ENCODE results near the gene TMEM243.

TMEM243 gene

GRCh38 chr7:87159538-87159937 is 60.0 kb downstream of the TMEM243 start:
- TF ChIP-seq CTCF (IDR thresholded peaks at IDR 0.05; ENCODE audit: insufficient read depth, low read length, poor library complexity, severe bottlenecking) = no peak
- Histone ChIP-seq H3K36me3 (ENCODE audit: control insufficient read depth, insufficient read depth, low read length) (no peaks in the 10 kb centered on the region; the same call in 1 of the 2 replicates), H3K27me3 (replicated peaks; ENCODE audit: control insufficient read depth, insufficient read depth, low read length) (no peaks in the 10 kb centered on the region), H3K4me3 (replicated peaks; ENCODE audit: low read depth, low read length) (no peak overlapping the region)
- DNase-seq (ENCODE audit: extremely low read depth, insufficient read length) = peak; percentile 29

- no peak for TF ChIP-seq CTCF (IDR thresholded peaks at IDR 0.05; ENCODE audit: insufficient read depth, low read length, poor library complexity, severe bottlenecking)
- H3K36me3 ChIP-seq (ENCODE audit: control insufficient read depth, insufficient read depth, low read length) = no peaks in the 10 kb centered on the region
- H3K27me3 ChIP-seq (replicated peaks; ENCODE audit: control insufficient read depth, insufficient read depth, low read length) = no peaks in the 10 kb centered on the region
- no peak overlapping the region; the same call in 1 of the 2 replicates for H3K4me3 ChIP-seq (replicated peaks; ENCODE audit: low read depth, low read length)
- no peak for DNase-seq (ENCODE audit: extremely low read depth, insufficient read length)
Measured at GRCh38 chr7:87156709-87157108, 62.8 kb downstream of the TMEM243 start.

- Histone ChIP-seq H3K36me3 (ENCODE audit: control insufficient read depth, insufficient read depth, low read length) (no peaks in the 10 kb centered on the region), H3K4me3 (replicated peaks; ENCODE audit: low read depth, low read length) (peak overlapping the region; percentile 87), H3K27me3 (replicated peaks; ENCODE audit: control insufficient read depth, insufficient read depth, low read length) (no peaks in the 10 kb centered on the region)
- DNase-seq (ENCODE audit: extremely low read depth, insufficient read length) = no peak
- no peak for TF ChIP-seq CTCF (IDR thresholded peaks at IDR 0.05; ENCODE audit: insufficient read depth, low read length, poor library complexity, severe bottlenecking)
Measured at GRCh38 chr7:87155788-87156187, 63.7 kb downstream of the TMEM243 start.

GRCh38 chr7:87154569-87154968 is 65.0 kb downstream of the TMEM243 start:
- no peak for TF ChIP-seq CTCF (IDR thresholded peaks at IDR 0.05; ENCODE audit: insufficient read depth, low read length, poor library complexity, severe bottlenecking)
- DNase-seq (ENCODE audit: extremely low read depth, insufficient read length) = no peak
- Histone ChIP-seq H3K4me3 (replicated peaks; ENCODE audit: low read depth, low read length) (peak overlapping the region; percentile 87), H3K36me3 (ENCODE audit: control insufficient read depth, insufficient read depth, low read length) (no peaks in the 10 kb centered on the region), H3K27me3 (replicated peaks; ENCODE audit: control insufficient read depth, insufficient read depth, low read length) (no peaks in the 10 kb centered on the region)

GRCh38 chr7:87154166-87154565 is 65.4 kb downstream of the TMEM243 start:
- no peak for DNase-seq (ENCODE audit: extremely low read depth, insufficient read length)
- H3K36me3 ChIP-seq (ENCODE audit: control insufficient read depth, insufficient read depth, low read length) = no peaks in the 10 kb centered on the region
- TF ChIP-seq CTCF (IDR thresholded peaks at IDR 0.05; ENCODE audit: insufficient read depth, low read length, poor library complexity, severe bottlenecking) = no peak
- H3K4me3 ChIP-seq (replicated peaks; ENCODE audit: low read depth, low read length) = peak overlapping the region; percentile 87
- H3K27me3 ChIP-seq (replicated peaks; ENCODE audit: control insufficient read depth, insufficient read depth, low read length) = no peaks in the 10 kb centered on the region

All from GM06990 (cell line).